ENCODE data around the gene MORN4. TPM values are rescaled to one million over a fixed set of nuclear protein-coding genes. Genes with fewer than 3 reads are reported as not detected.

MORN4 gene
- total RNA-seq, 4 donors from 2014 or later: 1.1 to 5.6 (median 3.7) TPM

- no peak for TF ChIP-seq CTCF (IDR thresholded peaks at IDR 0.05; ENCODE audit: low read depth)
Measured at GRCh38 chr10:97575127-97575668, 58.1 kb downstream of the MORN4 start.

GRCh38 chr10:97574374-97575126 lies 58.8 kb downstream of the MORN4 start:
- TF ChIP-seq CTCF (IDR thresholded peaks at IDR 0.05; ENCODE audit: low read depth): no peak

GRCh38 chr10:97573672-97574071 lies 59.6 kb downstream of the MORN4 start:
- TF ChIP-seq CTCF (IDR thresholded peaks at IDR 0.05; ENCODE audit: low read depth): no peak

- no peak for TF ChIP-seq CTCF (IDR thresholded peaks at IDR 0.05; ENCODE audit: low read depth)
Measured at GRCh38 chr10:97573021-97573420, 60.3 kb downstream of the MORN4 start.

- no peak for TF ChIP-seq CTCF (IDR thresholded peaks at IDR 0.05; ENCODE audit: low read depth)
Measured at GRCh38 chr10:97572214-97572989, 60.9 kb downstream of the MORN4 start, which contains the start of gene ANKRD2. Gene ANKRD2 (plus strand): TSS chr10:97572779. CDS start chr10:97572789, 10 bp downstream.

GRCh38 chr10:97571622-97572021 lies 61.7 kb downstream of the MORN4 start:
- TF ChIP-seq CTCF (IDR thresholded peaks at IDR 0.05; ENCODE audit: low read depth): no peak

All from subcutaneous adipose tissue (tissue), 4 donors.